Activated CD4-positive, alpha-beta T cell treated with anti-CD3 and anti-CD28 coated beads, Interleukin-2, Interleukin-4, amounts not matched to agents 100 ng/mL and 50 ng/mL, durations not matched to agents 16 hours and 8 hours (primary cell): ENCODE measurements around the gene AP4B1.
"Not testable (repeated sequence)": the region's sequence is repeated elsewhere in the genome, so short reads cannot be mapped to it uniquely, and the experiment has no call there.

Experiments used
- DNase-seq: peaks from one replicate; pipeline ENCODE4 v3.0.0-alpha.2; 2020; ENCODE audit warnings: low spot score

AP4B1 gene

DNA sequence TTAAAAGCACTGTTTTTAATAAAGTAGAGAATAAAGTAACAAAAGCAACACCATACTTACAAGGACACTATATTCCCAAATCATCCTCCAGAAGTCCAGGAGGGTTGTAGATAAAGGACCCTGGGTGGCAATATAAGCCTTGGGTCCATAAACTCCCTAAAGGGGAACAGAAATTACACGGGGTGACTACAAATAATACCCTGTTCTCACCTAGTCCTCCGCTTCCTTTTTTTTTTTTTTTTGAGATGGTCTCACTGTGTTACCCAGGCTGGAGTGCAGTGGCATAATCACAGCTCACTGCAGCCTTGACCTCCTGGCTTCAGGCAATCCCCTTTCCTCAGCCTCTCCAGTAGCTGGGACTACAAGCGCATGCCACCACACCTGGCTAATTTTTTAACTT, 46.2 kb downstream of the AP4B1 start:
- no peak for DNase-seq

DNA sequence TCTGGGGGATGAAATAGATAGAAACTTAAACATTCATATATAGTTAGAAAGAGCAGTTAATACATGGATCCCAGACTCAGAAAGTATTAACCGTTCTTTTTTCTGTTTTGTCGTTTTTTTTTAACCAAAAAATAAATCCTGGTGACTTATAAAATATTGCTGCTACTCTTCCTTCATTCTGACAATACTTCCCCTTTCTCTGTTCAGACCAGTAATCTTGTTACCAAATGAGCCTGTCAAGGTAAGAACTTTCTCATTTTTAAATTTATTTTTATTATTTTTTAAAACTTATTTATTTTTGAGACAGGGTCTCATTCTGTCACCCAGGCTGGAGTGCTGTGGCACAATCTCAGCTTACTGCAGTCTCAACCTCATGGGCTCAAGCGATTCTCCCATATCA, 46.8 kb downstream of the AP4B1 start:
- no peak for DNase-seq

DNA sequence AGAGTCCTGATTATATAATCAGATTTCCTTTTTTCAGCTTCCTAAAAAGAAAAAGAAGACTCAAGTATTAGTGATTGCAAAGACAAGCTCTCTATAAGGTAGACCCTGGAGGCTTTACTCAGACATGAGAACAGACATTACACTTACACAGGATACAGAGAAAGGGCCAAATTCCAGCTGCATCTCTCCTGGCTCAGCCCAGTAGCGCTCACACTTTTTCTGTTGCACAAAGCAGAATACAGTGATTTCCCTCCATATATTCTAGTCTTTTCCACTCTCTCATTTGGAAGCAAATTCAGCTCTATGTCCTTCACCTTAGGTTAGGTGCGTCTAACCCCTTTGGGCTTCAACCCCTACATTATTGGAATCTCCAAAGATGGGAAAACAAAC, 48.2 kb downstream of the AP4B1 start:
- DNase-seq: no peak

DNA sequence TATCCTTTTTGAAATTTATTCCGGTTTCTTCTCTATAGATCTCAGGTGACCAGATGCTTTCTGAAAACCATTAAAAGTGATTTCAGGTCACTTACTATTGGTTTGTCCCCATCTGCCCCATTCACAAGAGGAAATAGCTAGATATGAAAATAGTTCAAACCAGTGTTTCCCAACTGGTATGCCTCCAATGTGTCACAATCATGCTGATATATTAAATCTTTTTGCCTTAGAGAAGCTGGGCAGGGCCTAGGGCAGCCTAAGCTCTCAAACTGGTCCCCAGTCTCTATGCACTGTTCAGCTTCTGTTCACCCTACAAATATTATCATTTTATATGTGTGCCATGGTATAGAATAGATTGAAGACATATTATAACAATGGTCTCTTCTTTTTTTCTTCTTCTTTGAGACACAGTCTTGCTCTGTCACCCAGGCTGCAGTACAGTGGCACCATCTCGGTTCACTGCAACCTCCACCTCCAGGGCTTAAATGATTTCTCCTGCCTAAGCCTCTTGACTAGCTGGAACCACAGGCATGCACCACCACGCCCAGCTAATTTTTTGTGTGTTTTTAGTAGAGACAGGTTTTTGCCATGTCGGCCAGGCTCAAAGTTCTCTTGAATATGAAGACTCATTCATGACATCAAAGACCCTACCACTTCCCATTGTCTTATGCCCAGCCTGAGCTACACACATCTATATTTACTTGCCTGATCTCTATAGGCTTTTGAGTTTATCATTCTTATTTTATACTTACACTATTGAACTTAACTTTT, 48.8 kb downstream of the AP4B1 start:
- no peak for DNase-seq

DNA sequence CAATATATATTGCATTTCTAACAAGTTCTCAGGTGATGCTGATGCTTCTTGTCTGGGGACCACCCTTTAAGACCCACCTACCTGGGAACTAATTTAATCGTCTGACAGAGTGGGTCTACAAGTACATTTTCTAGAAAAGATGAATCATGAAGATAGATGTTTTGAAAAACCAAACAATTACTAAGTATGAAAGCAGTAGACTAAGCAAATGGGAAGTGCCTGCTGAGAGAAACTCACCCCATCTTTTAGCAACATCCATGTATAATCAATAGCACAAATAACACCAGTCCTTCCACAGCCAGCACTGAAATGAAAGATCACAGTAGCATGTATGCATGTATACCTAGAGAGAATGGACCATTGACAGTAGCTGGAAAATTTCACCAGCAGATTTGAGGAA, 50.4 kb downstream of the AP4B1 start:
- no peak for DNase-seq

DNA sequence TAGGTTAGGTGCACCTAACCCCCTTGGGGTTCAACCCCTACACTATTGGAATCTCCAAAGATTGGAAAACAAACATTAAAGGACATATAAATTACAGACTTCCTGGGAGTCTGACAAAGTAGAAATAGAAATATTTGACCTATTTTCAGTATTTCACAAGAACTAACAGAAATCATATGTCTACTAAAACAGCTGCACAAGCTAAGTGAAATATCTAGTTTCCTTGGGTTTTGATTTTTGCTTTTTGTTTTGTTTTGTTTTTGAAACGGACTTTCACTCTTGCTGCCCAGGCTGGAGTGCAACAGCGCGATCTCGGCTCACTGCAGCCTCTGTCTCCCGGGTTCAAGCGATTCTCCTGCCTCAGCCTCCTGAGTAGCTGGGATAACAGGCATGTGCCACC, 51.9 kb downstream of the AP4B1 start:
- DNase-seq: not testable (repeated sequence)

DNA sequence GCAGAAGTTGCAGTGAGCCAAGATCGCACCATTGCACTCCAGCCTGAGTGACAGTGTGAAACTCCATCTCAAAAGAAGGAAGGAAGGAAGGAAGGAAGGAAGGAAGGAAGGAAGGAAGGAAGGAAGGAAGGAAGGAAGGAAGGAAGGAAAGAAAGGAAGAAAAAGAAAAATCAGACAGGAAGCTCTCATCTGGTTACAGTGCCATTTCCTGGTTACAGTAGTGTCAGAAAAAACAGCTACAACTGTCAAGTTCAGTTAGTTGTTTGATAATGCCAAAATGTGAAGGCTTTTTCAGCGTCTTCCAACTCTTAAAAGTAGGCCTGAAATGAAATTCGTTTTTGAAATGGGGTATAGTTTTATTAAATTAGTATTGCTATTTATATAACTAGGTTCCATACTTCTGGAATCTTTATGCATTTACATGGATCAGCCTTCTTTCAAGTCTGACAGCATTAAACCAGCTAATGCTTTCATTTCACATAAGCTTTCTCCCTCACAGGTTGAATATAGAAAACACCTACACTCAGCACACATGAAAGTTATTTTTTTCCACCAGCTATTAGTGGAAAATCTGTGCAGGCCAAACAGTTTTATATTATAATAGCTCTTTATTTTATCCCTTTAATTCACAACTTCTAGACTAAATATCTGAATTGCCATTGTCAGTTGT, 54.3 kb downstream of the AP4B1 start:
- DNase-seq: no peak

DNA sequence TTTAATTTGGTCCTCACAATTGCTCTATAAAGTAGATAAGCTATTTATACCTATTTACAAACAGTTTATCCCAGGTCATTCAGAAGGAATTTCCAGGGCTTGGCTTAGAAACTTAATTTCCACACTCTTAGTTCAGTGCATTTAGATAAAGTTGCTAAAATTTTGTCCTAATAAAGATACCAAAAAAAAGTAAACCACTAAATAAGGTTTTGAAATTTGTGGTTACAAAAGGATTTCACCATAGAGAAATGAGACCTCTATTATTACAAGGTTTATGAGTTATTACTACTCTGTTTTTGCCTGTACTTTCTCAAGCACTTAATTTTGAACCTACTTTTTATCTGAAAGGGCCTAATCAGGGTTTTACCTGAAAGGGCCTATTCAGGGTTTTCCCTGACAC, 55.5 kb downstream of the AP4B1 start:
- no peak for DNase-seq

DNA sequence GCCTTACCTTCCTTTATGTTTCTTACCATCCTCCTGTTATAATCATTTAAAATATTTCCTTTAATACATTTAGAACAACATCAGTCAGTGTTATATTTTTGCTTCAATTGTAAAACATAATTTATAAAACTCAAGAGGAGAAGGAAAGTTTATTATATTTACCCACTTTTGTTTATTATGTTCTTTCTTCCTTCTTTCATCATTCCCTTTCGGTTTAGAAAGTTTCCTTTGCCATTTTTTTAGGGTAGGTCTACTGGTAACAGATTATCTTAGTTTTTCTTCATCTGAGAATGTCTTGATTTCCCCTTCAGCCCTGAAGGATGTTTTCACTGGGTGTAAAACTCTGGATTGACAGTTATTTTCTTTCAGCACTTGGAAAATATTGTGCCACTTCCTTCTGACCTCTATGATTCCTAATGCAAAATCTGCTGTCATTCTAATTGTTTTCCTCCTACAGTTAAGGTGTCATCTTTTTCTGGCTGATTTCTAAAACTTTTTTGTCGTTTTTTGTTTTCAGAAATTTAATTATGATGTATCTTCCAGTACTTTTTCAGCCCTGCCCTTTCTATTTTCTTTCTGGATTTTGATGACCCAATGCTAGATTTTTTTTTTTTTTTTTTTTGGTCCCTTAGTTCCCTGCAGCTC, 58.1 kb downstream of the AP4B1 start:
- no peak for DNase-seq
